BLaER1 (cell line): ENCODE data around the gene ATL3.
A peak's percentile ranks its signal among the peaks of the same experiment; 100 is the strongest.
"Not testable (repeated sequence)": the region's sequence is repeated elsewhere in the genome, so short reads cannot be mapped to it uniquely, and the experiment has no call there.

Experiments used
- H3K27ac ChIP-seq: shearing (Covaris generic); formaldehyde crosslinking; 2 replicates; pipeline ENCODE4 v1.8.1; 2022
- H3K27me3 ChIP-seq: shearing (Covaris generic); formaldehyde crosslinking; 2 replicates; pipeline ENCODE4 v1.8.1; 2022
- H3K36me3 ChIP-seq: shearing (Covaris generic); formaldehyde crosslinking; 2 replicates; pipeline ENCODE4 v1.8.1; 2022
- H3K4me1 ChIP-seq: shearing (Covaris generic); formaldehyde crosslinking; 2 replicates; pipeline ENCODE4 v1.8.1; 2022
- H3K4me2 ChIP-seq: shearing (Covaris generic); formaldehyde crosslinking; 2 replicates; pipeline ENCODE4 v1.8.1; 2022
- H3K4me3 ChIP-seq: shearing (Covaris generic); formaldehyde crosslinking; 2 replicates; pipeline ENCODE4 v1.8.1; 2022
- H3K9ac ChIP-seq: shearing (Covaris generic); formaldehyde crosslinking; 2 replicates; pipeline ENCODE4 v1.8.1; 2022
- H3K9me3 ChIP-seq: shearing (Covaris generic); formaldehyde crosslinking; 2 replicates; pipeline ENCODE4 v1.8.1; 2022
- H4K20me1 ChIP-seq: shearing (Covaris generic); formaldehyde crosslinking; 2 replicates; pipeline ENCODE4 v1.8.1; 2022
- Cebpa-rat ChIP-seq: shearing (Covaris generic); IDR thresholded peaks from 2 replicates; pipeline ENCODE4 v1.8.1; 2022

Gene ATL3

DNA sequence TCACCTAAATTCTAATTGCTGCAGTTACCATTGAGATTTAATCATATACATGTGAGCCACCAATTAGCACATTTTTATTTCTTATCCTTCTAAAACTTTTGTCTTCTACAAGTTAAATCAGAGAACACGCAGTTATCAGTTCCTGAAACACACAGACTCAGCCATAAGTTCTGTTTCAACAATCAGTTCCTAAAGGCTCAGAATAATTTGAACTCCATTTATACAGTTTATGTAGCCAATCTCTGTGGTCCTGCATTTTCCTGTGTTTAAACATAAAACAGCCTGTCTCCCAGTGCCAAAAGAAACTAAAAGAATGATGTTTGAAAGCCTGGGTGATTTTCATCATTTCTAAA, 59.8 kb downstream of the ATL3 start:
- Histone ChIP-seq H3K4me1 (peaks cover 32% of the 10 kb centered on the region), H3K36me3 (no peaks in the 10 kb centered on the region), H3K9me3 (no peaks in the 10 kb centered on the region), H4K20me1 (peaks cover 11% of the 10 kb centered on the region; the same call in 1 of the 2 replicates), H3K27me3 (peaks cover 40% of the 10 kb centered on the region), H3K9ac (no peak overlapping the region), H3K4me2 (peak overlapping the region; percentile 71), H3K4me3 (no peak overlapping the region), H3K27ac (no peak overlapping the region)
- no peak for TF ChIP-seq Cebpa-rat

DNA sequence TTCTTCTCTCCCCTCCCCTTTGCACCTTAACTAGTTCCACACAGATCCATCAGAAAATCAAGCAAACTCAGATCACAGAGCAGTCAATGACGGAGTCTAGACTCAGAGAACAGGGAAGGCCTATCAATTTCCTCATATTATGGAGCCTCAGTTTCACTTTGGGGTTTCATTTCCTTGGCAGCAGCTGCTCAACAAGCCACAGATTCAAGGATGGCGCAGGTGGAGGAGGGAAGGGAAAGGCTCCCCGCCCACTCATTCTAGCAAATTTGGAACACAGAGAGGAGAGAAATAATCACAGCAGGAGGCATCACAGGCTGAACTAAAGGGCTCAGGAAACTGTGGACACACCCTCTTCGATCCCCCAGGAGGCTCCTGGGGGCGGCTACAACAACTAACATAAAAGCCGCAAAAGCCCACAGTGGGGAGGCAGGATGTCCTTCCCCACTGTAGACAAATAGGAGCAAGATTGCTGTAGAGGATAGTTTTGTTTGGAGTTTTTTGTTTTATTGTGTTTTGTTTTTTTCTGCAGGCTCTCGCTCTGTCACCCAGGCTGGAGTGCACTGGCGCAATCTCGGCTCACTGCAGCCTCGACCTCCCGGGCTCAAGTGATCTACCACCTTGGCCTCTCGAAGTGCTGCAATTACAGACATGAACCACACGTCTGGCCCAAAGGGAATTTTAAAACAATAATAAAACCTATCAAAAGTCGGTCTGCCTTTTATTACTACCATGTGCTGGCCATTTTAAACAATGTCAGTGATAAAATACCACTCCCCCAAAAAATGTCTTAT, 60.4 kb downstream of the ATL3 start:
- no peak overlapping the region for H3K27ac ChIP-seq

DNA sequence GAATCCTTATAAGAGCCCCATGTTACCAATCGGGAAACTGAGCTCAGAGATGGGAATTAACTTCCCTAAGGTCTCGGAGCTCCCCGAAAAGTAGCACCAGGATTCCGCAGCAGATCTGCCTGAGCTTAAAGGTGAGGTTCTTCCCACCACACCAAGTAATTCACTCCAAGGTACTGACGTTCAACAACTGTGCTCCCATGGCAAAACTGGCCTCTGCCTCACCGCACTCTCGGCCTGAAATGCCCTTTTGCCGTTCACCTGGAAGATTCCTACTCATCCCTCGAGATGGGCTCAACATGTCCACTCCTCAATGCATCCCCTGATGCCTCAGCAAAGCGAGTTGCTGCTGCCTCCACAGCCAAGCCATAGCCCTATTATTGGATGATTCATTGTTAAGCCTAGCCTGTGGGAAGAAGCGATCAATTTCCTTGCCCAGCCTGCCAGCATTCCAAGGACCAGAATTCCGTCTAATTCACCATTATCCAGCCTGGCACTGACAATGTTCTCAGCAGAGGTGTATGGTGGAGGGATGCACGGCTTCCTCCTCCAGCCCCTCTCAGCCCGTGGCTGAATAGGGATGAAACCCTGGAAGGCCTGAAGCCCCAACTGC, 61.1 kb downstream of the ATL3 start:
- Histone ChIP-seq H3K9me3 (no peaks in the 10 kb centered on the region), H3K27ac (no peak overlapping the region), H4K20me1 (peaks cover 11% of the 10 kb centered on the region; the same call in 1 of the 2 replicates), H3K4me2 (peak overlapping the region; percentile 71), H3K9ac (no peak overlapping the region), H3K36me3 (no peaks in the 10 kb centered on the region), H3K4me3 (no peak overlapping the region), H3K27me3 (peaks cover 40% of the 10 kb centered on the region), H3K4me1 (peaks cover 32% of the 10 kb centered on the region)
- no peak for TF ChIP-seq Cebpa-rat

More for the DNA sequence above, 60.4 kb downstream of the ATL3 start:
- peaks cover 40% of the 10 kb centered on the region for H3K27me3 ChIP-seq
- H3K4me3 ChIP-seq: no peak overlapping the region
- peak overlapping the region; percentile 71 for H3K4me2 ChIP-seq
- no peak for TF ChIP-seq Cebpa-rat
- peaks cover 32% of the 10 kb centered on the region for H3K4me1 ChIP-seq
- no peak overlapping the region for H3K9ac ChIP-seq
- H3K36me3 ChIP-seq: no peaks in the 10 kb centered on the region
- H3K9me3 ChIP-seq: no peaks in the 10 kb centered on the region
- peaks cover 11% of the 10 kb centered on the region; the same call in 1 of the 2 replicates for H4K20me1 ChIP-seq

DNA sequence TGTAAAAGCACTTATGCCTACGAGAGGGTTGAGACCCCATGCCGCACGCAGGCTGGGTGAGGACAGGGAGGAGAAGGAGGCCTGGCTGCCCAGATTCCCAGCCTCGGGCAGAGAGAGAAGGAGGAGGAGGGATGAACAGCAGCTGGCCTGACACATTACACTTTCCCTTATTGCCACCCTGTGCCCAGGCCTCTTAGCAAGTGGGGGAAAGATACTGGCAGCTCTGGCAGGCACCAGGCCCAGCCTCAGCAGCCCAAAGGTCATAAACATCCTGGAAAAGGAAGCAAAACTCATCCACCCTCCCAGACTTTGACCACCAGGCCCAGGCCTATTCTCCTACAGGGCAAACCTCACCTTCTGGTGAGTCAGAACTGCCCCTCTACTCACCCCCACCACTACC, 61.6 kb downstream of the ATL3 start:
- no peak overlapping the region for H3K9ac ChIP-seq
- no peak overlapping the region for H3K4me3 ChIP-seq
- H3K4me2 ChIP-seq: no peak overlapping the region

DNA sequence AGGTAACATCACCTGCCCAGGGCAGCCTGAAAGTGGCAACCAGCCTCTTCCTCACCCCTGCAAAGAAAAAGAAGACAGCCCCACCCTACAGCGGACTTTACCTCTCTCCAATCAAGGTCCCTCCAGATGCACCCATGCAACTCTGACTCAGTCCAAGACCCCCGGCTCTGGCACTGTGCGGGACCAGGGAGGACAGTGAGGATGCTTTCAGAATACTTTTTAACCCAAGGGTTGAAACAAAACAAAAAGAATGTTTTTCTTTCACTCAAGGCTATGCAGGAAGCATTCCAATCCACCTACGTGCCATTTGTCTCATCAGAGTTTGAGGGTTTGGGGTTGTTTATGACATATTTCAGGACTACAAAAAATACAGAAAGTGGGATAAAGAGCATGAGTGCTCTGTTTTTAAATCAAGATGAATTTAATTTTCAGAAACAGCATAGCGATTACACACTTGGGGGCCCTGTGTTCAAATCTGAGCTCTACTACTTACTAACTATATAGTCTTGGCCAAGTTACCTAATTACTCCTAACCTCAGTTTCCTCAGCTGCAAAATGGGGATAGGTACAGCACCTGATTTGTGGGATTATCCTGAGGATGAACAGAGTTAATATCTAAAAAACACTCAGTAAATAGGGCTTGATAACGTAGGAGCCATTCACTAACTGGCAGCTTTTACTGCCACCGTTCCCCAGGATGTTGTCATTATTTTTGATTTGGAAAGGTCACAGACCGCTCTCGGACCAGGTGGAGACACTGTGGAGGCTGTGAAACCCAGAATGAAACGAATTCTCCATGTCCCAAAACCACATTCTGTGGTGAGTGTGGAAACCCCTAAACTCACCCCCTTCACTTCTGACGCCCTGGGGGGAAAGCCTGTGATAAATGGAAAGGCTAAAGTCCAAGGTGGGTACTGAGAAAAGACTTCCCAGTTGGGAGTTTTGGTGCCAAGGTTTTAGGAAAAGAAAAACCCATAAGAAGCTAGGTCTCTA, 62.5 kb downstream of the ATL3 start:
- no peaks in the 10 kb centered on the region for H3K9me3 ChIP-seq
- no peak overlapping the region for H3K9ac ChIP-seq
- peaks cover 23% of the 10 kb centered on the region for H3K4me1 ChIP-seq
- H3K4me2 ChIP-seq: no peak overlapping the region
- H3K27me3 ChIP-seq: peaks cover 29% of the 10 kb centered on the region
- H4K20me1 ChIP-seq: 0 out of 2 replicates have a peak, but pooled peaks cover 4% of the 10 kb centered on the region
- H3K4me3 ChIP-seq: no peak overlapping the region
- no peaks in the 10 kb centered on the region for H3K36me3 ChIP-seq
- no peak for TF ChIP-seq Cebpa-rat
- H3K27ac ChIP-seq: no peak overlapping the region

More for the DNA sequence above, 61.6 kb downstream of the ATL3 start:
- no peaks in the 10 kb centered on the region for H3K9me3 ChIP-seq
- H3K27me3 ChIP-seq: peaks cover 37% of the 10 kb centered on the region
- H3K36me3 ChIP-seq: no peaks in the 10 kb centered on the region
- H3K27ac ChIP-seq: no peak overlapping the region
- peaks cover 32% of the 10 kb centered on the region for H3K4me1 ChIP-seq
- peaks cover 11% of the 10 kb centered on the region; the same call in 1 of the 2 replicates for H4K20me1 ChIP-seq
- TF ChIP-seq Cebpa-rat: no peak

DNA sequence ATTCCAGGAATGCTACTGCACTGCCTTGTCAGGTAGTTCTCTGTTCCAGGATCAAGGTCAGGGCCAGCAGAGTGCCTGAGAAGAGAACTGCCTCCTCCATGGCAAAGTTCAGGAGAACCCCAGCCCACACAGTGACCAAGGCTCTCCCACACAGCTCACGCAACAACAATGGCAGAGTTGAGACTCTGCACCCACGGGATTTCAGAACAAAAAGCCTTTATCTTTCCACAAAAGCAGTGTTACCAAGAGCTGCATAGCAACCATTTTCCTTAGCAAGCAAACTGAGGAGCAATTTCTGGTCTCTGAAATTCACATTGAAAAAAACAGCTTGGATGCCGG, 68.0 kb downstream of the ATL3 start:
- no peaks in the 10 kb centered on the region for H3K9me3 ChIP-seq
- no peak overlapping the region for H3K9ac ChIP-seq
- H3K27ac ChIP-seq: no peak overlapping the region
- H3K27me3 ChIP-seq: no peaks in the 10 kb centered on the region
- H3K36me3 ChIP-seq: no peaks in the 10 kb centered on the region
- TF ChIP-seq Cebpa-rat: no peak
- no peak overlapping the region for H3K4me2 ChIP-seq
- H4K20me1 ChIP-seq: no peaks in the 10 kb centered on the region
- no peak overlapping the region for H3K4me3 ChIP-seq
- H3K4me1 ChIP-seq: 0 out of 2 replicates have a peak, but pooled peaks cover 5% of the 10 kb centered on the region

DNA sequence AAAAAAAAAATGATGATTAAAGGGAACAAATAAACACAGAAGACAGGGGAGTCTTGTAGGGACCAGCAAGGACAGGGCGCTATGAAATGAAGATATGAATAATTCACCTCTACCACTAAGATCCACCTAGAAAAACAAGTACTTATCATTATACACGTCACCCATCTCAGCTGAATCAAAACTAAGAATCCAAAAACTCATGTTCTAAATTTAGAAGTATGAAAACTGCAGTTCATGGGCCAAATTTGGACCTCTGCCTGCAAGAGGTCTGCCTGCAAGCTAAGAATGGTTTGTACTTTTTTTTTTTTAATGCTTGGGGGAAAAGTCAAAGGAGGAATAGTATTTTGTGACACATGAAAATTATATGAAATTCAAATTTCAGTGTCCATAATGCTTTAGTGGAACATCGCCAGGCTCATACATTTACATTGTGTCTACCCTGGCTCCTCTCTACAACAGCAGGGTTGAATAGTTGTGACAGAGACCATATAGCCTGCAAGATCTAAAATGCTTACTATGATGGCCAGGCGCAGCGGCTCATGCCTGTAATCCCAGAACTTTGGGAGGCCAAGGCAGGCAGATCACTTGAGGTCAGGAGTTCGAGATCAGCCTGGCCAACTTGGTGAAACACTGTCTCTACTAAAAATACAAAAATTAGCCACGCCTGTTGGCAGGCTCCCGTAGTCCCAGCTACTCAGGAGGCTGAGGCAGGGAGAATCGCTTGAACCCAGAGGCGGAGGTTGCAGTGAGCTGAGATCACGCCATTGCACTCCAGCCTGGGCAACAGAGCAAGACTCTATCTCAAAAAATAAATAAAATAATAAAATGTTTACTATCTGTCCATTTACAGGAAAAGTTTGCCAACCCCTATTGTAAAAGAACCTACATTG, 68.6 kb downstream of the ATL3 start:
- not testable (repeated sequence) for H3K9me3 ChIP-seq, H3K9ac ChIP-seq, H3K4me1 ChIP-seq, H3K27me3 ChIP-seq, H3K4me3 ChIP-seq, H3K27ac ChIP-seq, H3K4me2 ChIP-seq, H4K20me1 ChIP-seq, H3K36me3 ChIP-seq

DNA sequence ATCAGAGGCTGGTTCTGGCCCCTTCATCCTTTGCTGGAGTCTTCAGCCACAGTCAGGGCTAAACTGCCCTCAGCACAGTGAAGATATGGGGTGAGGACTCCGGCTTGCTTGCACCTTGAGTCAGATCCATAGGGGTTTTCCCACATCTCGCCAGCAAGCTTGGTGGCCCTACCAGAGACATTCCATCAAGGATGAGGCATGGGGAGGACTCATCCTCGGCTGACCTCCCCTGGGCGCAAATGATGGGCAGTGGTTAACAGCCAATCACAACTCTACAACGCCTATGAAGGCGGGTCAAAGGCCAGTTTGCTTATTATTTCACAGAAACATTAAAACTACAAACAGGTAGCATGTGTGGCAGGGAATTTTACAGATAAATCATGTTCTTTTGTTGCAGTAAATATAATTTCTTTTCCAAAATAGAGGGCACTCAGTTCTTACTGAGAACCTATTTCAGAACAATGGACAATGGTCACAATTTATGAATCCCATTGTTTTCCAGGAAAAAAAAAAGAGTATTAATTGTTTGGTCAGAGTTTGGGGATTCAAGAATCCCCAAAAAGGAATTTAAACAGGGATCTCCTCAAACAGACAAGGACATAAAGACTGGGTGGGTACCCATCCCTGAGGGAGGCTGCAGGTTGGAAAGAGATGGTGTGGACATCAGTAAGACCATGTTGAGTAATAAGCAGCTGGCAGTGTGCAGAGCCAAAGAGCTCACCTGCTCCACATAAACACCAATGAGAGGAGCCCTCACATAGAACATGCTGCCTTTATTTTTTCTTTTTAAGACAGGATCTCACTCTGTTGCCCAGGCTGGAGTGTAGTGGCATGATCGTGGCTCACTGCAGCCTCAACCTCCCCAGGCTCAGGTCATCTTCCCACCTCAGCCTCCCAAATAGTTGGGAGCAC, 71.7 kb downstream of the ATL3 start:
- no peak overlapping the region for H3K27ac ChIP-seq
- H3K9me3 ChIP-seq: no peaks in the 10 kb centered on the region
- no peaks in the 10 kb centered on the region for H3K36me3 ChIP-seq
- no peaks in the 10 kb centered on the region for H4K20me1 ChIP-seq
- no peak overlapping the region for H3K4me3 ChIP-seq
- no peaks in the 10 kb centered on the region for H3K27me3 ChIP-seq
- 0 out of 2 replicates have a peak, but pooled peaks cover 5% of the 10 kb centered on the region for H3K4me1 ChIP-seq
- TF ChIP-seq Cebpa-rat: no peak
- H3K9ac ChIP-seq: no peak overlapping the region
- no peak overlapping the region for H3K4me2 ChIP-seq
